Ureter (tissue), 1 donor: Measurements from ENCODE around the gene CCDC28B. TPM values are rescaled to one million over a fixed set of nuclear protein-coding genes. Genes with fewer than 3 reads are reported as not detected.

ENCODE experiments used
- DNase-seq: peaks from one replicate; pipeline ENCODE4 v3.0.0-alpha.2; 2020; ENCODE audit warnings: low spot score
- total RNA-seq: library from RNA; stranded (reverse); gene quantifications from one replicate; pipeline ENCODE4 v1.2.4, GENCODE V29; 2023
- donor health status: DM: yes; HTN: yes; CAD: no.

Gene CCDC28B
- total RNA-seq, 1 donor from 2014 or later: 2.1 TPM

DNA sequence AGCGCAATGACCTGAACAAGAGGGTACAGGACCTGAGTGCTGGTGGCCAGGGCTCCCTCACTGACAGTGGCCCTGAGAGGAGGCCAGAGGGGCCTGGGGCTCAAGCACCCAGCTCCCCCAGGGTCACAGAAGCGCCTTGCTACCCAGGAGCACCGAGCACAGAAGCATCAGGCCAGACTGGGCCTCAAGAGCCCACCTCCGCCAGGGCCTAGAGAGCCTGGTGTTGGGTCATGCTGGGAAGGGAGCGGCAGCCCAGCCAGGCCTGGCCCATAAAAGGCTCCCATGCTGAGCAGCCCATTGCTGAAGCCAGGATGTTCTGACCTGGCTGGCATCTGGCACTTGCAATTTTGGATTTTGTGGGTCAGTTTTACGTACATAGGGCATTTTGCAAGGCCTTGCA lies 5.4 kb upstream of the CCDC28B start:
- no peak for DNase-seq

DNA sequence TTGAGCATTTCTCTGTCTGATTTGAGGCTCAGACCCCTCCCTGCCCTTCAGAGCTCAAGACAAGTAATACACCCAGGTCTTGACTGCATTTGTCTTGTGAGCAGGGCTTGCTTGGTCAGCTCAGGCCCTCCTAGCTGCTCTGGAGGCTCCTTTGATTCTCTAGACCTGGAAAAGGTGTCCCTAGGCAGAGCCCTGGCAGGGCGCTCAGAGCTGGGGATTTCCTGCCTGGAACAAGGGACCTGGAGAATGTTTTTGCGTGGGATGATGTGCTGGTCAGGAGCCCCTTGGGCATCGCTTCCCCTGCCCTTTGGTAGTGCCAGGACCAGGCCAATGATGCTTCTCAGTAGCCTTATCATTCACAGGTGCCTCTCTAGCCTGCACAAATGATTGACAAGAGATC lies 4.9 kb upstream of the CCDC28B start:
- DNase-seq: no peak

- DNase-seq: no peak
Observed at GRCh38 chr1:32195972-32196823, 4.2 kb upstream of the CCDC28B start.

DNA sequence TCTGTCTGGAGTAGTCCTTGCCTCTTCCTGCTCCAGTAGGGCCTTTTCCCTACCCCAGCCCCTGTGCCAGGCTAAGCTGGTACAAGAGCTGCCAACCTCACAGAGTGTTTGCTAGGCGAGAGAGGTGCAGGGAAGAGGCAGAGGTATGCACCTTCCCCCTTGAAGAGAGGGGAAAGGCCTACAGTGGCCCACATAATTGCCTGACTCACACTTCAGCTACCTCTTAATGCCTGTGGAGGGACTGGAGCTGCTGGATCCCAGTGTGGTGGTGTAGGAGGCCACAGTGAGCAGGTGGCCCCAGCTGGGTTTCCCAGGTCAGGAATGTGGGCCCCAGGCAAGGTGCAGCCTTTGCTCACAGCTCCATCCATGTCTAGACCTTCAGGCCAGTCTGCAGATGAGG lies 3.3 kb upstream of the CCDC28B start:
- DNase-seq: no peak

DNA sequence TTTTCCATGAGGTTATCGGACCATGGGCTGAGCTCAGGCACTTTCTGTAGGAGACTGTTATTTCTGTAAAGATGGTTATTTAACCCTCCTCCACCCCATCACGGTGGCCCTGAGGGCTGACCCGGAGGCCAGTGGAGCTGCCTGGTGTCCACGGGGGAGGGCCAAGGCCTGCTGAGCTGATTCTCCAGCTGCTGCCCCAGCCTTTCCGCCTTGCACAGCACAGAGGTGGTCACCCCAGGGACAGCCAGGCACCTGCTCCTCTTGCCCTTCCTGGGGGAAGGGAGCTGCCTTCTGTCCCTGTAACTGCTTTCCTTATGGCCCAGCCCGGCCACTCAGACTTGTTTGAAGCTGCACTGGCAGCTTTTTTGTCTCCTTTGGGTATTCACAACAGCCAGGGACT lies 2.6 kb upstream of the CCDC28B start:
- DNase-seq: no peak

DNA sequence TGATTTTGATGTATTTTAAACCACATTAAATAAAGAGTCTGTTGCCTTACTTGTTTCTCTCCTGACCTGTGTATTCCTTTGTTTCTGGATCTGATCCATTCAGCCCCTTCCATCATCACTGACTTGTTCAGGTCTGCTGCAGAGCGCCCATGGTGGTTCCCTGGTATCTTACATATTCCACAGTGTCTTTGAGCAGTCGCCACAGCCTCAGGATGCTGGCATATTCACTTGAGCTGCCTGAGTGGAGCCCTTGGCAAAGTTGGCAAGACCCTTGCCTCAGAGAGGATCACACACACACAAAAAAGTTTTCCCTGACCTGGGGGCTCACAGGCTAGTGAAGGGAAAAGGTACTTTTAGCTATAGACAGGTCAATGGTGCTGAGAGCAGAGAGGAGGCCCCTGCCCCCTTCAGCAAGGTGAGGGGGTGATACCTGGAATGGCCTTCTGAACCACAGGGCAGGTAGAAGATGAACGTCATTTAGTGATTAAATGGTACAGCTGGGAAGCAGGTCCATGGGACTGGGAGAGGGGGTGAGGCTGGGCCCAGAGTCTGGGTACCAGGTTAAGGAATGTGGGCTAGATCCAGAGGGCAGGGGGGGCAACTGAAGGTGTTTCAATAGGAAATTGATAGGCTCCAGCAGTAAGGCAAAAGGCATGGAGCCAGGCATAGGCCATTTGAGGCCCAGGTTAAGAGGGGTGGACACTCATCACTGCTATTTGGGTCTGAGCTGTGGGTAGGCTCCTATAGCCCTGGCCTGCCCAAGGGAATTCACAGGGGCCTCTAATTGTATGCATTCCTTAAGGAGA lies 2.0 kb upstream of the CCDC28B start:
- DNase-seq: no peak

DNA sequence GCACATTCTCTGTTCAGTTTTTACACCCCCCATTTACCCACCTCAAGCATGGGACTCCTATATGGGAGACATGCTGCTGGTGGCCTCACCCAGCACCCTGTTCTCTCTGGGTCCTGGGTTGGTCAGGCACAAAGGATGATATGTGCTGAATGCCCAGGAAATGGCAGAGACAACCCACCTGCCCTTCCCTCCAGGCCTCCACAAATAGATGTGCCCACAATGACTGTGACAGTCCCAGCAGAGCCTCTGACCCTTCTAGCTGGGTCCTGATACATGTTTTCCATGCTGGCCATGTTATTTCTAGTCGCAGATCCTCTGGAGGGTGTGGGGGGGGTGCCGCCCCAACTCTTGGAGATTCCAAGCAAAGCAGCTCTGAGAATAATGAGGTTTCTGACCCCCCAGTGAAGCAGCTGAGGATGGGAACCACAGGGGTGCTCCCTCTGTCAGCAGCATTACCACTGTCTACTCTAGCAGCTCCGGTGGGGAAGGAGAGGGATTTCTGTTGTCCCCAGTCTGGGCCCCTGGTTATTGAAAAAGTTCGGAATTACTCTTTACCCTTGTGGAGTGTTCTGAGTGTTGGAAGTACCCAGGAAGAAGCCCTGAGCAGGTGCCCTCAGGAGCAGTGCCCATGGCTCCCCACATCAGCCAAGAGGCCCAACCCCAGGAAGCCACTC lies 1.2 kb upstream of the CCDC28B start:
- DNase-seq: no peak

GRCh38 chr1:32199717-32200072 lies 700 bp upstream of the CCDC28B start:
- no peak for DNase-seq

GRCh38 chr1:32201011-32201855 lies 838 bp downstream of the CCDC28B start:
- peak; percentile 77 for DNase-seq

GRCh38 chr1:32204943-32205361 lies 4.6 kb downstream of the CCDC28B start:
- DNase-seq: no peak

DNA sequence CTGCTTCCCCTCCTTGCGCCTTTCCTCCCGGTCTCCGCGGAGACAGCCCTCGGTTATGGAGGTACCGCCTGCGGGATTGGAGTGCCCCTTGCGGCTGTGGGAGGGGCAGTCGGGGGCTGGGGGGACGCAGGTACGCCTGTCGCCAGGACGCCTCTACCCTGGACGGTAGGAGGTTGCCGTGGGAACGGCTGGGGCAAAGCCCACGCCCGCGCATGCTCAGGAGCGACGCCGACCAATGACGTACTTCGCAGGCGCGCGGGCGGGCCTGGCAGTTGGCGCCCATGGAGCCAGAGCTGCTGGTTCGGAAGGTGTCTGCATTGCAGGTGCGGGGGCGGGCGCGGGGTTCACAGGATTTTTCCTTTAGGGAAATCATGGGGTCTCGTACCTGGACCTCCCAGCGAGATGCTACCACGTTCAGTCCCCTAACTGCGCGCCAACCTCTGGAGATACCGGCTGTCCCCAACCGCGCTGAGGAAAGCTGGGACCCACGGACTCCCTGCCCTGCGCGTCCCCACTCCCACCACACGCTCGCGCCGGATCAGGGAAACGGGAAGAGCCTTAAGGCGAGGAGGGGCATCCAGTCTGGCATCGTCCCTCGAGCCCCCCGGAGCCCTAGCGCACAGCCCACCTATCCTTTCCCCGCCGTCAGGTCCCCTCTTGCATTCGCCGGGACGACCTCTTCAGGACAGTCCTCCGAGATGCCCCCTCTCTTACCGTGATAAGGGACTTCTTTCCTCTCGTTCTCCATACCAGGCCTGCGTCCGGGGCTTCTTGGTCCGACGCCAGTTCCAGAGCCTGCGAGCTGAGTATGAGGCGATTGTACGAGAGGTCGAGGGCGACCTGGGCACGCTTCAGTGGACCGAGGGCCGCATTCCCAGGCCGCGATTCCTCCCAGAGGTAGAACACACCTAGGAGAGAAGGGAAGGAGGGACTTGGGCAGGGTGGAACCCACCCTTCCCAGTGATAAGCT lies 5.3 kb downstream of the CCDC28B start, which contains the start of gene IQCC:
Gene IQCC, plus strand, starts transcription at position 271 of the 970 bp plus-strand sequence. Its CDS starts 11 bp downstream, at position 282.
- DNase-seq: peak; percentile 86

GRCh38 chr1:32208469-32208868 lies 8.1 kb downstream of the CCDC28B start:
- DNase-seq: no peak

GRCh38 chr1:32208891-32209328 lies 8.5 kb downstream of the CCDC28B start, which contains the start of gene DCDC2B:
Gene DCDC2B, plus strand, starts transcription at chr1:32209089. Its CDS starts 5 bp downstream, at chr1:32209094.
- peak; percentile 83 for DNase-seq

- no peak for DNase-seq
Observed at GRCh38 chr1:32215629-32216480, 15.5 kb downstream of the CCDC28B start.

DNA sequence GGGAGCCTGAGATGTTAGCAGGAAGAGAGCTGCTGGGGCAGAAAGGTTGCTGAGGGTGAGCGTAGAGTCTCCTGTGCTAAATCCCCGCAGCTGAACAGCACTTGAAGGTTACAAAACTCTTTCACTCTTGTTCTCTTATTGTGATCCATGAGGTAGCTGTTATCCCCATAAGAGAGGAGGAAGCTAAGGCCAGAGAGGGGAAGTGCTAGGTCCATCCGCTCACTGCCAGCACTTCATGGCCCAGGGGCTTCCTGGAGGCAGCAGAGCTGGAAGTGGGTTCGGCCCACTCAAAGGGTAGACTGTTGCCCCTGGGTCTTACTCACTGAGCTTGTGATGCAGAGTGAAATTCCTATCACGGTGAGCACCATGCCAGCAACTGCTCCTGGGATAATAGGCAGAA lies 16.2 kb downstream of the CCDC28B start:
- no peak for DNase-seq

GRCh38 chr1:32219022-32219421 lies 18.6 kb downstream of the CCDC28B start:
- DNase-seq: no peak

- DNase-seq: no peak
Observed at GRCh38 chr1:32220746-32221580, 20.6 kb downstream of the CCDC28B start.

GRCh38 chr1:32221581-32221979 lies 21.2 kb downstream of the CCDC28B start:
- no peak for DNase-seq
